LoVo (cell line): ENCODE data around the gene CSNK2B.
A peak's percentile ranks its signal among the peaks of the same experiment; 100 is the strongest.

Experiments
- DNase-seq: peaks from one replicate; pipeline ENCODE4 v3.0.0-alpha.2; 2016; ENCODE audit warnings: low spot score

CSNK2B gene

GRCh38 chr6:31711233-31711632 lies 45.4 kb downstream of the CSNK2B start:
- DNase-seq: peak; percentile 57

- no peak for DNase-seq
Observed at GRCh38 chr6:31712296-31712695, 46.4 kb downstream of the CSNK2B start.

- no peak for DNase-seq
Observed at GRCh38 chr6:31713465-31713864, 47.6 kb downstream of the CSNK2B start.

- no peak for DNase-seq
Observed at GRCh38 chr6:31713991-31714684, 48.3 kb downstream of the CSNK2B start.

- no peak for DNase-seq
Observed at GRCh38 chr6:31715022-31715958, 49.4 kb downstream of the CSNK2B start, which contains the start of gene LY6G6D. TSS of gene LY6G6D (plus strand) at chr6:31715348. CDS start at chr6:31715356, 8 bp downstream.

- DNase-seq: no peak
Observed at GRCh38 chr6:31717499-31718222, 51.8 kb downstream of the CSNK2B start.

- peak; percentile 78 for DNase-seq
Observed at GRCh38 chr6:31718265-31718664, 52.4 kb downstream of the CSNK2B start.

- no peak for DNase-seq
Observed at GRCh38 chr6:31719001-31719400, 53.1 kb downstream of the CSNK2B start.
